Measurements from ENCODE around the gene NLRP2B.
"Not testable (repeated sequence)": the region's sequence is repeated elsewhere in the genome, so short reads cannot be mapped to it uniquely, and the experiment has no call there.

DNA sequence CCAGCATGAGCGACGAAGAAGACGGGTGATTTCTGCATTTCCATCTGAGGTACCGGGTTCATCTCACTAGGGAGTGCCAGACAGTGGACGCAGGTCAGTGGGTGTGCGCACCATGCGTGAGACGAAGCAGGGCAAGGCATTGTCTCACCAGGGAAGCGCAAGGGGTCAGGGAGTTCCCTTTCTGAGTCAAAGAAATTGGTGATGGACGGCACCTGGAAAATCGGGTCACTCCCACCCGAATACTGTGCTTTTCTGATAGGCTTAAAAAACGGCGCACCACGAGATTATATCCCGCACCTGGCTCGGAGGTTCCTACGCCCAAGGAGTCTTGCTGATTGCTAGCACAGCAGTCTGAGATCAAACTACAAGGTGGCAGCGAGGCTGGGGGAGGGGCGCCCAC lies 50.6 kb downstream of the NLRP2B start:
- TF ChIP-seq, protein P1, sequence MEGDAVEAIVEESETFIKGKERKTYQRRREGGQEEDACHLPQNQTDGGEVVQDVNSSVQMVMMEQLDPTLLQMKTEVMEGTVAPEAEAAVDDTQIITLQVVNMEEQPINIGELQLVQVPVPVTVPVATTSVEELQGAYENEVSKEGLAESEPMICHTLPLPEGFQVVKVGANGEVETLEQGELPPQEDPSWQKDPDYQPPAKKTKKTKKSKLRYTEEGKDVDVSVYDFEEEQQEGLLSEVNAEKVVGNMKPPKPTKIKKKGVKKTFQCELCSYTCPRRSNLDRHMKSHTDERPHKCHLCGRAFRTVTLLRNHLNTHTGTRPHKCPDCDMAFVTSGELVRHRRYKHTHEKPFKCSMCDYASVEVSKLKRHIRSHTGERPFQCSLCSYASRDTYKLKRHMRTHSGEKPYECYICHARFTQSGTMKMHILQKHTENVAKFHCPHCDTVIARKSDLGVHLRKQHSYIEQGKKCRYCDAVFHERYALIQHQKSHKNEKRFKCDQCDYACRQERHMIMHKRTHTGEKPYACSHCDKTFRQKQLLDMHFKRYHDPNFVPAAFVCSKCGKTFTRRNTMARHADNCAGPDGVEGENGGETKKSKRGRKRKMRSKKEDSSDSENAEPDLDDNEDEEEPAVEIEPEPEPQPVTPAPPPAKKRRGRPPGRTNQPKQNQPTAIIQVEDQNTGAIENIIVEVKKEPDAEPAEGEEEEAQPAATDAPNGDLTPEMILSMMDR (conservative IDR thresholded peaks at IDR 0.05 in 1 of 2, IDR thresholded peaks at IDR 0.05 in 1 of 2; ENCODE audit: low read depth in 1 of 2, low read length in 2 of 2) = not testable (repeated sequence)
- not testable (repeated sequence) for TF ChIP-seq EZH2 (IDR thresholded peaks at IDR 0.05; ENCODE audit: low read length, missing control alignments)

All from fibroblast of lung (primary cell).